PC-9 (cell line): ENCODE measurements around the gene DNAH14. TPM values are rescaled to one million over a fixed set of nuclear protein-coding genes. Genes with fewer than 3 reads are reported as not detected.

ENCODE experiments used
- BruUV-seq: library from RNA; stranded (reverse); fragments of 400-500 nt; replicated peaks from 2 replicates; lab custom pipeline; 2021; lab: Mats Ljungman, UMichigan
- CTCF ChIA-PET: fragments of 300-600 bp; sonication (Branson Sonifier 250); formaldehyde crosslinking; loops from one replicate; lab custom pipeline; 2022; ENCODE audit warnings: antibody characterized with exemption; lab: Charles Lee
- POLR2A ChIA-PET: fragments of 300-600 bp; sonication (Branson Sonifier 250); formaldehyde crosslinking; loops from one replicate; lab custom pipeline; 2022; ENCODE audit warnings: antibody characterized with exemption; ENCODE audit not compliant: unreplicated experiment; lab: Charles Lee
- DNase-seq, 2 experiments: peaks; one replicate each; pipeline versions ENCODE4 v3.0.0 to v3.0.0-alpha.2; 2015 to 2022; ENCODE audit warnings: mixed read lengths in 1 of 2
- H2AFZ ChIP-seq: fragments of 200-600 bp; sonication (generic); 2 replicates; pipeline ENCODE4 v1.8.1; 2017; ENCODE audit warnings: antibody characterized with exemption
- H3F3A ChIP-seq: fragments of 200-600 bp; sonication (generic); 2 replicates; pipeline ENCODE4 v1.8.1; 2017; ENCODE audit warnings: antibody characterized with exemption, mild to moderate bottlenecking, low read depth; ENCODE audit not compliant: insufficient read depth
- H3K27ac ChIP-seq: fragments of 200-600 bp; sonication (generic); 2 replicates; pipeline ENCODE4 v1.6.1; 2016; ENCODE audit warnings: mixed run types
- H3K27me3 ChIP-seq: fragments of 200-600 bp; sonication (generic); 2 replicates; pipeline ENCODE4 v1.6.1; 2016; ENCODE audit warnings: low read depth, mixed run types; ENCODE audit not compliant: insufficient read depth
- H3K36me3 ChIP-seq: fragments of 200-600 bp; sonication (generic); 2 replicates; pipeline ENCODE4 v1.6.1; 2016; ENCODE audit warnings: low read depth, mixed run types
- H3K4me1 ChIP-seq: fragments of 200-600 bp; sonication (generic); replicated peaks from 2 replicates; pipeline ENCODE4 v1.6.1; 2016; ENCODE audit warnings: mixed run types; ENCODE audit not compliant: insufficient read depth
- H3K4me2 ChIP-seq: fragments of 200-600 bp; sonication (generic); 2 replicates; pipeline ENCODE4 v1.6.1; 2017; ENCODE audit warnings: mixed run types
- H3K4me3 ChIP-seq: fragments of 200-600 bp; sonication (generic); 2 replicates; pipeline ENCODE4 v1.6.1; 2016; ENCODE audit warnings: mixed run types
- H3K79me2 ChIP-seq: fragments of 200-600 bp; sonication (generic); 2 replicates; pipeline ENCODE4 v1.6.1; 2017; ENCODE audit warnings: low read depth, mixed run types
- H3K9me2 ChIP-seq: fragments of 200-600 bp; sonication (generic); 2 replicates; pipeline ENCODE4 v1.8.1; 2017; ENCODE audit warnings: mild to moderate bottlenecking; ENCODE audit not compliant: insufficient read depth
- H3K9me3 ChIP-seq: fragments of 200-600 bp; sonication (generic); 2 replicates; pipeline ENCODE4 v1.8.1; 2016; ENCODE audit warnings: low read depth; ENCODE audit not compliant: insufficient read depth
- H4K20me1 ChIP-seq: fragments of 200-600 bp; sonication (generic); 2 replicates; pipeline ENCODE4 v1.8.1; 2017; ENCODE audit not compliant: insufficient read depth
- CTCF ChIP-seq: fragments of 200-600 bp; sonication (generic); conservative IDR thresholded peaks from 2 replicates; pipeline ENCODE4 v1.6.1; 2017; ENCODE audit warnings: mixed run types, antibody characterized with exemption, mild to moderate bottlenecking, moderate library complexity
- EZH2 ChIP-seq: fragments of 200-600 bp; sonication (generic); IDR thresholded peaks from 2 replicates; pipeline ENCODE4 v1.8.0; 2017; ENCODE audit warnings: antibody characterized with exemption, low read depth
- intact Hi-C: fragments of 100-400 bp; cut with micrococcal nuclease; formaldehyde crosslinking; loops from one replicate; pipeline ENCODE4 v1.10.0; 2022; ENCODE audit not compliant: unreplicated experiment
- total RNA-seq: library from RNA; stranded (reverse); gene quantifications from 2 replicates; pipeline ENCODE4 v1.2.3, GENCODE V29; 2021

DNAH14 gene
- total RNA-seq, 1 experiment from 2014 or later: 48.8 TPM

GRCh38 chr1:225258811-225259210 is 329.3 kb downstream of the DNAH14 start:
- H3K4me3 ChIP-seq: no peak overlapping the region
- no peak overlapping the region for H3K27ac ChIP-seq
- H3F3A ChIP-seq: no peaks in the 10 kb centered on the region
- CTCF ChIA-PET: no interaction called here
- no peak overlapping the region for H3K4me2 ChIP-seq
- H3K9me3 ChIP-seq: no peaks in the 10 kb centered on the region
- H3K36me3 ChIP-seq: no peaks in the 10 kb centered on the region
- DNase-seq: no peak
- H2AFZ ChIP-seq: no peak overlapping the region
- H3K4me1 ChIP-seq: no peaks in the 10 kb centered on the region
- TF ChIP-seq CTCF (no peak), EZH2 (no peak)
- intact Hi-C loops: no loop called here
- no peaks in the 10 kb centered on the region for H3K79me2 ChIP-seq
- H3K27me3 ChIP-seq: no peaks in the 10 kb centered on the region
- no TSS peak for BruUV-seq
- H4K20me1 ChIP-seq: no peaks in the 10 kb centered on the region
- POLR2A ChIA-PET: no interaction called here
- H3K9me2 ChIP-seq: no peaks in the 10 kb centered on the region

GRCh38 chr1:225259542-225259941 is 330.1 kb downstream of the DNAH14 start:
- Histone ChIP-seq H3K4me2 (no peak overlapping the region), H3K36me3 (no peaks in the 10 kb centered on the region), H3K4me1 (no peaks in the 10 kb centered on the region), H3K9me2 (no peaks in the 10 kb centered on the region), H3K9me3 (no peaks in the 10 kb centered on the region), H4K20me1 (no peaks in the 10 kb centered on the region), H3F3A (no peaks in the 10 kb centered on the region), H3K79me2 (no peaks in the 10 kb centered on the region), H3K27ac (no peak overlapping the region), H3K27me3 (no peaks in the 10 kb centered on the region), H3K4me3 (no peak overlapping the region), H2AFZ (no peak overlapping the region)
- ChIA-PET CTCF (no interaction called here), POLR2A (no interaction called here)
- no peak for DNase-seq
- intact Hi-C loops: no loop called here
- no TSS peak for BruUV-seq
- TF ChIP-seq CTCF (no peak), EZH2 (no peak)

GRCh38 chr1:225260319-225260718 is 330.8 kb downstream of the DNAH14 start:
- H3K36me3 ChIP-seq: no peaks in the 10 kb centered on the region
- ChIA-PET POLR2A (no interaction called here), CTCF (no interaction called here)
- no peak overlapping the region for H3K4me2 ChIP-seq
- no peaks in the 10 kb centered on the region for H3F3A ChIP-seq
- H4K20me1 ChIP-seq: no peaks in the 10 kb centered on the region
- H2AFZ ChIP-seq: no peak overlapping the region
- intact Hi-C loops: no loop called here
- H3K4me1 ChIP-seq: no peaks in the 10 kb centered on the region
- H3K4me3 ChIP-seq: no peak overlapping the region
- no peaks in the 10 kb centered on the region for H3K79me2 ChIP-seq
- no peaks in the 10 kb centered on the region for H3K27me3 ChIP-seq
- TF ChIP-seq CTCF: no peak
- no peak for TF ChIP-seq EZH2
- H3K9me3 ChIP-seq: no peaks in the 10 kb centered on the region
- no TSS peak for BruUV-seq
- DNase-seq: no peak
- H3K27ac ChIP-seq: no peak overlapping the region
- H3K9me2 ChIP-seq: no peaks in the 10 kb centered on the region
